Esophagus (tissue), 2 donors: ENCODE results near the gene C1orf94. TPM values are rescaled to one million over a fixed set of nuclear protein-coding genes. Genes with fewer than 3 reads are reported as not detected.

Experiments
- H3K27ac ChIP-seq, 2 donors: one replicate each; pipeline ENCODE4 v1.5.1; 2013; ENCODE audit warnings: low read depth in 2 of 2, mild to moderate bottlenecking in 2 of 2, inconsistent platforms in 1 of 2, low read length in 1 of 2, moderate library complexity in 1 of 2
- H3K27me3 ChIP-seq, 2 donors: one replicate each; pipeline ENCODE4 v1.6.1; 2013; ENCODE audit warnings: low read length in 2 of 2, control low read depth in 1 of 2, mild to moderate bottlenecking in 1 of 2; ENCODE audit not compliant: insufficient read depth in 2 of 2, control insufficient read depth in 1 of 2
- H3K36me3 ChIP-seq, 2 donors: one replicate each; pipeline ENCODE4 v1.6.1; 2013; ENCODE audit warnings: low read length in 1 of 2; ENCODE audit not compliant: control insufficient read depth in 2 of 2, insufficient read depth in 2 of 2
- H3K4me1 ChIP-seq, 2 donors: one replicate each; pipeline ENCODE4 v1.6.1; 2013; ENCODE audit warnings: low read length in 1 of 2; ENCODE audit not compliant: control insufficient read depth in 2 of 2, insufficient read depth in 2 of 2
- H3K4me3 ChIP-seq, 2 donors: one replicate each; pipeline ENCODE4 v1.5.1; 2013; ENCODE audit warnings: low read length in 2 of 2, mild to moderate bottlenecking in 2 of 2, low read depth in 1 of 2, moderate library complexity in 1 of 2
- H3K9me3 ChIP-seq, 2 donors: one replicate each; pipeline ENCODE4 v1.6.1; 2013; ENCODE audit warnings: mild to moderate bottlenecking in 2 of 2, low read depth in 1 of 2, low read length in 1 of 2, moderate library complexity in 1 of 2; ENCODE audit not compliant: control insufficient read depth in 2 of 2, insufficient read depth in 1 of 2
- WGBS, 2 donors: extraction: QIAGEN DNeasy Blood & Tissue Kit; methylation state at CpG; one replicate each; pipeline ENCODE4 v1.1.7; 2013; 5-methylcytosine and 5-hydroxymethylcytosine counted together
- polyA plus RNA-seq, 2 donors: library from polyadenylated mRNA; stranded (reverse); fragments of 200-250 nt; gene quantifications; one replicate each; pipeline ENCODE4 v1.2.3, GENCODE V29; 2013
- donor health status: healthy with polysubstance abuse.
- donor health status: Bipolar disorder and iron deficiency.

Gene C1orf94, protein sequence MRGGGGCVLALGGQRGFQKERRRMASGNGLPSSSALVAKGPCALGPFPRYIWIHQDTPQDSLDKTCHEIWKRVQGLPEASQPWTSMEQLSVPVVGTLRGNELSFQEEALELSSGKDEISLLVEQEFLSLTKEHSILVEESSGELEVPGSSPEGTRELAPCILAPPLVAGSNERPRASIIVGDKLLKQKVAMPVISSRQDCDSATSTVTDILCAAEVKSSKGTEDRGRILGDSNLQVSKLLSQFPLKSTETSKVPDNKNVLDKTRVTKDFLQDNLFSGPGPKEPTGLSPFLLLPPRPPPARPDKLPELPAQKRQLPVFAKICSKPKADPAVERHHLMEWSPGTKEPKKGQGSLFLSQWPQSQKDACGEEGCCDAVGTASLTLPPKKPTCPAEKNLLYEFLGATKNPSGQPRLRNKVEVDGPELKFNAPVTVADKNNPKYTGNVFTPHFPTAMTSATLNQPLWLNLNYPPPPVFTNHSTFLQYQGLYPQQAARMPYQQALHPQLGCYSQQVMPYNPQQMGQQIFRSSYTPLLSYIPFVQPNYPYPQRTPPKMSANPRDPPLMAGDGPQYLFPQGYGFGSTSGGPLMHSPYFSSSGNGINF
- not detected for polyA plus RNA-seq

DNA sequence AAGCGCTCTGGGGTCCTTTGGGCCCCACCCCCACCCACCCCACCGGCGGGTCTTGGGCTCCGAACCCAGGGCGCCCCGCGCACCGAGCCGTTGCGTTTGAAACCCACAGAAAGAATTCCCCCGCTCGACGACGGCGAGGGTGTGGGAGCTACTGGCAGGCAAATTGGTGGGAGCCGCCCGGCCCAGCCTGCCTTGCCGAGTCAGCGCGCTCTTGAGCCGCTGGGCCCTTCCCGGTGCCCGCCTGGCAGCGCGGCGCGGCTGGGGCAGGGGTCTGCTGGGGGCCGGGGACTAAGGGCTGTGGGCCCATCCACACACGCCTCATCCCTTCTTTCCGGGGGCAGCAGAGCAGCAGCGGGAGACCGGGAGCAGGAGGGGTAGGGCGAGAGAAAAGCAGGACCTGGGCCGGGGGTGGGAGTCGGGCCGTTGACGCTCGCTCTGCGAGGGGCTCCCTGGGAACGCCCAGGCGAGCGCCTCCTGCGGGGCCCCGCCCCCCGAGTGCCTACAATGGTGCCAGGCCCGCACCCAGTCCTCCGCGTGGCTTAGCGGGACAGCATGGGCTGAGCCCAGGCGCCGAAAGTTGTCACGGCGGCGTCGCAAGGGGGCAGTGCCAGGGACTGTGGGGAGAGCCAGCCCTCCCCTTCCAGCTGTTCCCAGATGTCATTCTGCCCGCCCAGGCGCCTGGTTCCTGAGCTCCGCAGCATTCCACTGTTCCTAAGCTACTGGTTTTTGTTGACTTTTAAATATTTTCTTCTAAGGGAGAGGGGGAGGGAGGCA is at the start of gene C1orf94:
TSS of gene C1orf94 (plus strand) at position 78 of the 774 bp plus-strand sequence. CDS start 883 bp downstream, outside the sequence.
- 7 to 10% methylated on average over 56 to 58 of the region's 58 CpGs for WGBS, 2 donors
- no peak within 1 kb of the TSS for H3K4me3 ChIP-seq

DNA sequence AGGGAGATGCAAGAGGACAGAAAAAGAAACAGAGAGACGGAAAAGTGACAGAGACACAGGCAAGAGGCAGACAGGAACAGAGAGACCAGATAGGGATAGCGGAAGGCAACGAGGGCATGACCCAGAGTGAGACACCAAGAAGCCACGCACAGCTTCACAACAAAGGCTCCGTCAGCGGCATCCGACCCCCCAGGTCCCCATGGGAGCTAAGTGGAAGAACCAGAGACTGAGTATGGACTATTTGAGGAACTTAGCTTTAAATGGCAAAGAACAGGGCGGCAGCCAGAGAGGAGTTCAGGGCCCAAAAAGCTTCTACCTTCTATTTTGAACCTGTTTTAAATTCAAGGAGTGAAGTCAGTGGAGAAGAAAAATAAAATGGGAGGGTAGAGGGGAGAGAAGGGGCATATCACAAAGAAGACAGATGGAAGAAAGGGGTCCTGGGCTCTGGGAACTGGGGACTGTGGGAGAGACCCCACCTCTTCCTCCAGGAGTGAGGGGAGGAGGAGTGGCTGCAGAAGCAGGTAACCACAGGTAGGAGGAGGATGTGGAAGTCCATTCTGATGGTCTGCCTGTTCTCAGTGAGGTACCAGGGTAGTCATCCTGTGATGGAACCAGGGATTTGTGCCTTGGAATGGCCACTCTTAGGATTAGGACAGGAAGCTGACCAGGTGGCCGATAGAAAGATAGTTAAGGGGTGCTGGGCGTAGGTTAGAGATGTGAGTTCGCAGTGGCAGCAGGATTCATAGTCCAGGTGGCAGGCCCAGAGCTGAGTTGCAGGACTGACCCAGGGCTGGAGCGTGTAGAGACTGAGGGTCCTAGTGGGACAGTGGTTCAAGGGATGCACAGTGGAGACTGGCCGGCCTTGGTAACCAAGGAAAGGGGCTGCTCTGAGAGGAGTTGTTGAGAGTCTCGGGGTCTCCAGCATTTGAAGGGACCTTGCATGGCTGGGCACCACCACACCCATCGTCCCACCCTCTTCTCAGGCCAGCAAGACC is 49.4 kb upstream of the C1orf94 start:
- Histone ChIP-seq H3K27me3 (no peaks in the 10 kb centered on the region), H3K36me3 (no peaks in the 10 kb centered on the region), H3K4me1 (no peaks in the 10 kb centered on the region), H3K27ac (no peak overlapping the region), H3K9me3 (no peaks in the 10 kb centered on the region), H3K4me3 (no peak overlapping the region)
- WGBS, 2 donors = 75% methylated on average over 14 to 15 of the region's 15 CpGs

More for the DNA sequence above, at the start of gene C1orf94:
- Histone ChIP-seq H3K4me1 (no peaks in the 10 kb centered on the region), H3K27ac (no peak within 1 kb of the TSS), H3K36me3 (no peaks in the 10 kb centered on the region), H3K9me3 (peaks cover 0 to 4% of the 10 kb centered on the region in 2 donors), H3K27me3 (peaks cover 7 to 18% of the 10 kb centered on the region in 2 donors)

DNA sequence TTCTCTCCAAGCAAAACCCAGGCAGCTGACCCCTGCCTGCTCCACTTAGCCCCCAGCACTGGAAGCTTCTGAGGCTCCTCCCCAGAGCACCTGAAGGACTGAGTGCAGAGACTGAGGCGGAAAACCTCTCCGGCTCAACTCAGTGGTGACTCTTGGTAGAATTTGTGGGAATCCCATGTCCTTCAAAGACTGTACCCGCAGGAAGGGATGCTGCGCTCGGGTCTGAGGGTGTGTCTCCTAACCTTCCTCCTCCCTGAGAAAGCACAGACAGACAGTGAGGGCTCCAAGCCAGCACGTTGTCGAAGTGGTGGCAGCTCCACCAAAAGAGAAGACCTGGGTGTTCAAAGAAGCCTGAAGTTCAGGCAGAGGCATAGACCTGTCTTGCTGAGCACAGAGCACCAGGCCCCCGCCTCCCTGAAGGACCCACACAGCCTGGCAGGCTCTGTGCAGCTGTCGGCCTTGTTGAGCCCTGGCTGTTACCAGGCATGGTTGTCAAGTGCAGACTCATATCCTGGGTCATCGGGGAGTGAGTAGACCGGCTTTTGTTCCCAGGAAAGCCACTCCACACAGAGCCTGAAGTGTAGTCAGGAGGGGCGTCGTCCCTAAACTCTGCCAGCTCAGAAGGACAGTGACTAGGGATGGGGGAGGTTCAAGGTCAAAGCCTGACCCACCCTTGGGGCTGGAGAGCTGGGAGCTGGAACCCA is 48.4 kb upstream of the C1orf94 start:
- no peaks in the 10 kb centered on the region for H3K9me3 ChIP-seq
- H3K36me3 ChIP-seq = no peaks in the 10 kb centered on the region
- no peaks in the 10 kb centered on the region for H3K4me1 ChIP-seq
- H3K27me3 ChIP-seq = no peaks in the 10 kb centered on the region
- H3K4me3 ChIP-seq = no peak overlapping the region
- H3K27ac ChIP-seq = no peak overlapping the region
- WGBS, 2 donors = 83 to 91% methylated on average over 13 of the region's 13 CpGs

DNA sequence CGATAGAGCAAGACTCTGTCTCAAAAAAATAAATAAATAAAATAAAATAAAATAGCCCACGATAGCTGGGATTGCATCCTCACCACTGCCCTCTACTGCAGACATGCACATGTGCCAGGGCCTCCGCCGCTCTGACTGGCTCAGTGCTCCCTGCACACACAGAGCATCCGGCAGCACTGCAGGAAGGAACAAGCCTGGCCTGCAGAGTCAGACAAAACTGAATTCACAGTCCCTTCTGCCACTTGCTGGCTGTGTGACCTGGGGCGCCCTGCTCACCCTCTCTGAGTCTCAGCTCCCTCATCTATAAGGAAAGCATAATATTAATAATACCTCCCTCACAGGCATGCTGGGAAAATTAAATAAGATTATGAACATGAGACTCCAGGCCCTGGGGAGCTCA is 47.1 kb upstream of the C1orf94 start:
- Histone ChIP-seq H3K27me3 (no peaks in the 10 kb centered on the region), H3K4me3 (no peak overlapping the region), H3K9me3 (no peaks in the 10 kb centered on the region), H3K36me3 (no peaks in the 10 kb centered on the region), H3K27ac (no peak overlapping the region), H3K4me1 (no peaks in the 10 kb centered on the region)
- WGBS, 2 donors = 75 to 82% methylated on average over 6 of the region's 6 CpGs

DNA sequence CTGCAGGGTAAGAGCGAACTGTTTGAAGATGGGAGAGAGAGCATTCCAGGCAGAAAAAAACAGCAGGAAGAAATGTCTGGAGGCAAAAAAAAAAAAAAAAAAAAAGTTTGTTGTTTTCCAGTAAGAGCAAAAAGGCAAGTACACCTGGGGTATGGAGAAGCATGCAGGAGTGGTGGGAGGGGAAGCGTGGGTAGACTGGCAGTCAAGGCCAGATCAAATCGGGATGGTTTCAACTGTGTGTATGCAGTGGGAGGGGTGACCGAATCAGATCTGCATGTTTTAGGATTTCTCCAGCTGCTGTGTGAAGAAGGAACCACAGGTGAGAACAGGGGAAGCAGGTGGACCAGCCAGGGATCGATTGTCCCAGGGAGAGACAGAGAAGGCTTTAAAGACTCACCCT is 46.4 kb upstream of the C1orf94 start:
- Histone ChIP-seq H3K36me3 (no peaks in the 10 kb centered on the region), H3K27ac (no peak overlapping the region), H3K4me1 (no peaks in the 10 kb centered on the region), H3K27me3 (no peaks in the 10 kb centered on the region), H3K9me3 (no peaks in the 10 kb centered on the region), H3K4me3 (no peak overlapping the region)
- 77 to 79% methylated on average over 5 of the region's 5 CpGs for WGBS, 2 donors

DNA sequence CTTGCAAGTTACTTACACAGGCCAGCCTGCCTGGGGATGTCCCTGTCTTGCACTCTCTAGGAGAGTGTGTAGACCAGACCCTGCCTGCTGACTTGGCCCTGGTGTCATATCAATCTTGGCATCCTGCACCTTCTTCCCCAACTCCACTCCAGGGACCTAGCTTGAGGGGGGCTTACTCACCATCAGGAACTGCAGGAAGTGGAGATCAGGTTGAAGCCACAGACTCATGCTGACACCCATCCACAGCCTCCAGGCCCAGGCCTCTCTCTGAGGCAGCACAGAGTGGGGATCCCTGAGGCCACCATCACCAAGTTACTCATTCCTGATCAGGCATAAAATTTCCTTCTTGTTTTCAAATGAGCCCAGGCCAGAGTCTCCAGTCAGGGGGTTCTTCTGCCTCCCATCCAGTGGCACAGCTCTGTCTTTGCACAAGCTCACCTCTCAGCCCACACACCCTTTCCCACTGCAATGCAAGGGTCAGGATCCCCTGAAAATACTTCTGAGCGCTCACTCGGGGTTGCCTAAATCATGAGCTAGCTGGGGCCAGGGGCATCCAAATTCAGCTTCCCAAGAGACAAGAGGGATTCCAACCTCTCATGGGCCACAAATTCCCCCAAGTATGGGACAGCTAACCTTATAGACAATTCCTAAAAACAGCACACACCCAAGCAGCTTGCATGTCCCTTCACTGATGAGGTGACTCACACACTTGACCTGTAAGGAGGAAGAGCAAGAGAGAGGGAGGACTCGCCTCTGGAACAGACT is 45.1 kb upstream of the C1orf94 start:
- Histone ChIP-seq H3K4me1 (no peaks in the 10 kb centered on the region), H3K9me3 (no peaks in the 10 kb centered on the region), H3K36me3 (no peaks in the 10 kb centered on the region), H3K27me3 (no peaks in the 10 kb centered on the region), H3K4me3 (no peak overlapping the region), H3K27ac (no peak overlapping the region)
- 89 to 92% methylated on average over 3 of the region's 3 CpGs for WGBS, 2 donors

DNA sequence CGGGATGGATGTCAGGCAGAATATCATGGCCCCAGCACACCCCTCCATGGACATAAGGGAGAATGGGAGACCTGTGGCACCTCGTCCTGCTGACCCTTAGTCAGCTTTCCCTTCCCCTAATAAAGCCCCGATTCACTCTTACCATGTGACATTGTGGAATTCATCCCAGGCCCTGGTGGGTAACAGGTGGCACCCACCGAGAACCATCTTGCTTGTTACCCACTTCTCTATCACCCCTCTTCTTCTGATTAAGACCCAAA is 44.6 kb upstream of the C1orf94 start:
- Histone ChIP-seq H3K27ac (no peak overlapping the region), H3K27me3 (no peaks in the 10 kb centered on the region), H3K9me3 (no peaks in the 10 kb centered on the region), H3K4me1 (no peaks in the 10 kb centered on the region), H3K4me3 (no peak overlapping the region), H3K36me3 (no peaks in the 10 kb centered on the region)
- WGBS, 2 donors = 88 to 89% methylated on average over 4 of the region's 4 CpGs

DNA sequence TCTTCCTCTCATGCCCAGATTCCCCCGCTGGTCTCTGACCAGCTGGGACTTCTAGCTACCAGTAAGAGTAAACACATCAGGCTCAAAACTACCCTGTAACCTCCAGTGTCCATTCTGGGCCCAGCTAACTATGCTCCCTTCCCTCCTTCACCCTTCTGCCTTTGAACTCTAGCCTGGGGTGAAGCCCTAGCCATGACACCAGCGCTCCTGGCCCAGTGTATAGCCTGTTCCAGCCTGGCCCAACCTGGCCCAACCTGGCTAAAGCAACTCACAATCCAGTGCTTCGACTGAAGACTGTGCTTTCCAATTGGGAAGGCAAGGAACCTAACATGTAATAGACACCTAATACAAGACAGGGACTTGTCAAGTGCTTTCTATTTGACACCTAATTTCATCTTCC is 39.3 kb upstream of the C1orf94 start:
- H3K36me3 ChIP-seq = no peaks in the 10 kb centered on the region
- WGBS, 2 donors = 70 to 73% methylated on average over 3 of the region's 3 CpGs
- H3K27me3 ChIP-seq = no peaks in the 10 kb centered on the region
- H3K4me3 ChIP-seq = no peak overlapping the region
- H3K9me3 ChIP-seq = peaks cover 0 to 2% of the 10 kb centered on the region in 2 donors
- H3K27ac ChIP-seq = no peak overlapping the region
- H3K4me1 ChIP-seq = no peaks in the 10 kb centered on the region
